DND-41 (cell line): ENCODE data around the gene SEC61B.
A peak's percentile ranks its signal among the peaks of the same experiment; 100 is the strongest.

Experiments
- ATAC-seq: fragments of 200-7000 bp; cut with Tn5 transposase; 3 replicates; pipeline ENCODE4 v1.9.1; 2021; ENCODE audit warnings: low read depth; ENCODE audit not compliant: insufficient read depth
- DNase-seq: peaks from one replicate; pipeline ENCODE4 v3.0.0-alpha.2; 2020
- H2AFZ ChIP-seq: 2 replicates; pipeline ENCODE4 v1.6.0; 2012; ENCODE audit warnings: low read depth, low read length
- H3K27ac ChIP-seq: 2 replicates; pipeline ENCODE4 v1.5.1; 2012; ENCODE audit warnings: low read length, inconsistent platforms
- H3K27me3 ChIP-seq: fragments of 200-600 bp; sonication (generic); 2 replicates; pipeline ENCODE4 v1.6.0; 2012; ENCODE audit warnings: low read length, mild to moderate bottlenecking, inconsistent platforms; ENCODE audit not compliant: insufficient read depth, poor library complexity
- H3K36me3 ChIP-seq: 2 replicates; pipeline ENCODE4 v1.5.1; 2012; ENCODE audit warnings: low read length, inconsistent platforms; ENCODE audit not compliant: insufficient read depth
- H3K4me1 ChIP-seq: 2 replicates; pipeline ENCODE4 v1.5.1; 2012; ENCODE audit warnings: mild to moderate bottlenecking, low read length; ENCODE audit not compliant: insufficient read depth
- H3K4me2 ChIP-seq: 2 replicates; pipeline ENCODE4 v1.6.0; 2012; ENCODE audit warnings: mild to moderate bottlenecking, moderate library complexity, low read length, inconsistent platforms; ENCODE audit not compliant: insufficient read depth
- H3K4me3 ChIP-seq, 2 experiments: fragments of 200-600 bp in 1 of 2; shearing (Covaris generic) in 1 of 2; 2 replicates each; pipeline ENCODE4 v1.5.1; 2012 to 2016; ENCODE audit warnings: inconsistent platforms in 2 of 2, low read length in 2 of 2, mild to moderate bottlenecking in 2 of 2, low read depth in 1 of 2, moderate library complexity in 1 of 2
- H3K79me2 ChIP-seq: 2 replicates; pipeline ENCODE4 v1.6.0; 2012; ENCODE audit warnings: low read length, inconsistent platforms; ENCODE audit not compliant: insufficient read depth
- H3K9ac ChIP-seq: 2 replicates; pipeline ENCODE4 v1.6.0; 2012; ENCODE audit warnings: low read depth, mild to moderate bottlenecking, inconsistent platforms, low read length, moderate library complexity
- H3K9me3 ChIP-seq: 2 replicates; pipeline ENCODE4 v1.5.1; 2012; ENCODE audit warnings: low read length, moderate library complexity, mild to moderate bottlenecking, inconsistent platforms; ENCODE audit not compliant: insufficient read depth, severe bottlenecking
- H4K20me1 ChIP-seq: 2 replicates; pipeline ENCODE4 v1.6.0; 2012; ENCODE audit warnings: low read length; ENCODE audit not compliant: insufficient read depth
- EZH2 ChIP-seq: IDR thresholded peaks from 3 replicates; pipeline ENCODE4 v1.6.1; 2012; ENCODE audit warnings: borderline replicate concordance, low read depth, mild to moderate bottlenecking, moderate library complexity, low read length, inconsistent platforms; ENCODE audit not compliant: severe bottlenecking
- TF ChIP-seq, protein P1 (sequence below): IDR thresholded peaks from 2 replicates; pipeline ENCODE4 v1.5.1; 2012; ENCODE audit warnings: borderline replicate concordance, low read length, moderate library complexity, mild to moderate bottlenecking; ENCODE audit not compliant: poor library complexity, severe bottlenecking; ENCODE audit errors: extremely low read depth

The SEC61B gene

DNA sequence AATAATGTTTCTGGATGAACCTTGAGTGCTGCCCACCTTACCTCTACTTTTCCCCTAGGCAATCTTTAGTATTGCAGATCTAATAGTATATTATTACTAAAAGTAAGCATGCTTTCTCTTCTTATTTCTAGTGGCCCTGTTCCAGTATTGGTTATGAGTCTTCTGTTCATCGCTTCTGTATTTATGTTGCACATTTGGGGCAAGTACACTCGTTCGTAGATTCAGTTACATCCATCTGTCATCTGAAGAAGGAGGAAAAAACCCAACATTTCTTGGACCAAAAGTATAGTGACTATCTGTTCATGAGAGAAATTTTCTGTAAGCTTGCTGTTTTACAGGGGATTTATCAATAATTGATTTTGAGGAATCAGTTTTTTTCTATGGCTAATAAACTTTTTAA, 8.1 kb downstream of the SEC61B start:
- H3K36me3 ChIP-seq: peaks cover 51% of the 10 kb centered on the region

DNA sequence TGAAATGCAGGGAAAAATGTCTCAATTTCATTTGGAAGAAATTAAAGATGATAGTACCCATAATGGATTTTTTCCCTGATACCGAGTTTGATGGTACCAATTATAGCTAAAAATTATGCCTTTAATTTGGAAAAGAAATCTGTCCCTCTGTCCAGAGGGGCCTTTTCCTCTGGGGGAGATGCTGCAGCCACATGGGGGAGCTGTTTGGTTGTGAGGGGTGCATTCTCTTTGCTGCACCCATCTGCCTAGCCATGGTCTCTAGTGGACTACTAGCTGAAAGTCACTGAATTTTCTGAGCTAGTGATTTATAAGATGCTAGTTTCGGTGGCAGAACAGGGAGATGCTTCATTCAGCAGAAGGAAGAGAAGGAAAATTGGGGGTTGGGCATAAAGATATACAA, 9.6 kb downstream of the SEC61B start:
- Histone ChIP-seq H3K79me2 (no peaks in the 10 kb centered on the region), H3K9me3 (no peaks in the 10 kb centered on the region), H3K27me3 (no peaks in the 10 kb centered on the region), H3K9ac (no peak overlapping the region), H2AFZ (no peak overlapping the region), H3K4me3 (no peak overlapping the region), H3K36me3 (peaks cover 41% of the 10 kb centered on the region), H3K4me1 (no peaks in the 10 kb centered on the region), H4K20me1 (no peaks in the 10 kb centered on the region), H3K4me2 (no peak overlapping the region), H3K27ac (no peak overlapping the region)
- ATAC-seq (no peak; the same call in 2 of the 3 replicates), DNase-seq (peak; percentile 13)
- TF ChIP-seq EZH2: no peak
- TF ChIP-seq, protein P1, sequence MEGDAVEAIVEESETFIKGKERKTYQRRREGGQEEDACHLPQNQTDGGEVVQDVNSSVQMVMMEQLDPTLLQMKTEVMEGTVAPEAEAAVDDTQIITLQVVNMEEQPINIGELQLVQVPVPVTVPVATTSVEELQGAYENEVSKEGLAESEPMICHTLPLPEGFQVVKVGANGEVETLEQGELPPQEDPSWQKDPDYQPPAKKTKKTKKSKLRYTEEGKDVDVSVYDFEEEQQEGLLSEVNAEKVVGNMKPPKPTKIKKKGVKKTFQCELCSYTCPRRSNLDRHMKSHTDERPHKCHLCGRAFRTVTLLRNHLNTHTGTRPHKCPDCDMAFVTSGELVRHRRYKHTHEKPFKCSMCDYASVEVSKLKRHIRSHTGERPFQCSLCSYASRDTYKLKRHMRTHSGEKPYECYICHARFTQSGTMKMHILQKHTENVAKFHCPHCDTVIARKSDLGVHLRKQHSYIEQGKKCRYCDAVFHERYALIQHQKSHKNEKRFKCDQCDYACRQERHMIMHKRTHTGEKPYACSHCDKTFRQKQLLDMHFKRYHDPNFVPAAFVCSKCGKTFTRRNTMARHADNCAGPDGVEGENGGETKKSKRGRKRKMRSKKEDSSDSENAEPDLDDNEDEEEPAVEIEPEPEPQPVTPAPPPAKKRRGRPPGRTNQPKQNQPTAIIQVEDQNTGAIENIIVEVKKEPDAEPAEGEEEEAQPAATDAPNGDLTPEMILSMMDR: peak; percentile 54

More for the DNA sequence above, 8.1 kb downstream of the SEC61B start:
- no peak overlapping the region for H3K27ac ChIP-seq
- no peaks in the 10 kb centered on the region for H3K4me1 ChIP-seq
- H3K9me3 ChIP-seq: no peaks in the 10 kb centered on the region
- TF ChIP-seq EZH2: no peak
- TF ChIP-seq, protein P1: no peak
- peaks cover 13% of the 10 kb centered on the region for H3K79me2 ChIP-seq
- no peak overlapping the region for H2AFZ ChIP-seq
- ATAC-seq (no peak), DNase-seq (no peak)
- H3K27me3 ChIP-seq: no peaks in the 10 kb centered on the region
- H3K4me3 ChIP-seq: no peak overlapping the region
- no peak overlapping the region for H3K9ac ChIP-seq
- no peaks in the 10 kb centered on the region; the same call in 1 of the 2 replicates for H4K20me1 ChIP-seq
- H3K4me2 ChIP-seq: no peak overlapping the region

DNA sequence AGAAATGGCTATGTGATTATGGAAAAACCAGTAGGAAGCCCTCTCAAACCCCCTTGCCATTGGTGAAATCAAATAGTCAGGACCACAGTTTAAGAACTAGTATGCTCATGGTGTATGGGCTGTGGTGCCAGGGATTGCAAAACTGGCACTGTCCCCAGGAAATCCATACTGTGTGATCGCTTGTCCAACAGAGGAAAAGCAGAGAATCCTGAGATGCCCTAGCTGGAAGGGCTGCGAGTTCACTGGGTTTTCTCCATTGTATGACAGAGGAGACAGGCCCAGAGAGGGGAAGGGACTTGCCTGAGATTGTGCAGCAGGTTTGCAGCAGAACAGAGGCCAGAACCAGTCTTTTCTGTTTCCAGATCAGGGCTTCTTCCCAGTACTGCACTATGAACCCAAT, 12.5 kb downstream of the SEC61B start:
- H3K4me1 ChIP-seq: no peaks in the 10 kb centered on the region
- ATAC-seq: no peak
- peaks cover 21% of the 10 kb centered on the region for H3K36me3 ChIP-seq
- no peaks in the 10 kb centered on the region for H3K79me2 ChIP-seq
- TF ChIP-seq EZH2: no peak
- TF ChIP-seq, protein P1: no peak
- H3K27ac ChIP-seq: no peak overlapping the region
- H2AFZ ChIP-seq: no peak overlapping the region
- H3K27me3 ChIP-seq: no peaks in the 10 kb centered on the region
- no peaks in the 10 kb centered on the region for H4K20me1 ChIP-seq
- H3K9ac ChIP-seq: no peak overlapping the region
- DNase-seq: no peak
- no peaks in the 10 kb centered on the region for H3K9me3 ChIP-seq
- no peak overlapping the region for H3K4me3 ChIP-seq
- H3K4me2 ChIP-seq: no peak overlapping the region

DNA sequence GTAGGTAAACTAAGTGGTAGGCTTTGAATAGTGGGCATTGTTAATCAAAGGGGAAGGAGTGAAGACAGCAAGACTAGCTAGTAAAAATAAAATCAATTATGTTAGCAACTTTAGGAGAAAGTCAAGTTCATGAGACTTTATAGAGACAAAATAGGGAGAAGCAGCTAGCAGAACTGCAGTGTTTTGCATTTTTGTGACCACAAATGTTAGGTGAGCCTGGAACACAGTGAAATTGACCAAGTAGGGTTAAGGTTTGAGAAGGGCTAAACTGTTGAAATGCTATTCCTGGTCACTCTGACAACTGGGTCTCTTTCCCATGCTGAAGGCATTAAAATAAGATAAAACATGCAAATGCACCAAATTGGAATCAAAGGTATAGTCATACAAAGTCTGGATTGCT, 13.0 kb downstream of the SEC61B start:
- Histone ChIP-seq H3K27ac (no peak overlapping the region), H3K9ac (no peak overlapping the region), H2AFZ (no peak overlapping the region), H3K4me1 (no peaks in the 10 kb centered on the region), H3K27me3 (no peaks in the 10 kb centered on the region), H3K4me2 (no peak overlapping the region), H3K4me3 (no peak overlapping the region), H3K9me3 (no peaks in the 10 kb centered on the region), H3K79me2 (no peaks in the 10 kb centered on the region), H4K20me1 (no peaks in the 10 kb centered on the region), H3K36me3 (peaks cover 21% of the 10 kb centered on the region)
- ATAC-seq (no peak), DNase-seq (no peak)
- TF ChIP-seq EZH2: no peak
- TF ChIP-seq, protein P1: no peak
